GM12874 (cell line): ENCODE results near the gene CNTN1.

ENCODE experiments used
- TF ChIP-seq, protein P1 (sequence below): IDR thresholded peaks from 2 replicates; pipeline ENCODE4 v1.5.1; 2011; ENCODE audit warnings: low read depth, mild to moderate bottlenecking, control low read depth, low read length, moderate library complexity; ENCODE audit not compliant: insufficient read depth

Gene CNTN1

DNA sequence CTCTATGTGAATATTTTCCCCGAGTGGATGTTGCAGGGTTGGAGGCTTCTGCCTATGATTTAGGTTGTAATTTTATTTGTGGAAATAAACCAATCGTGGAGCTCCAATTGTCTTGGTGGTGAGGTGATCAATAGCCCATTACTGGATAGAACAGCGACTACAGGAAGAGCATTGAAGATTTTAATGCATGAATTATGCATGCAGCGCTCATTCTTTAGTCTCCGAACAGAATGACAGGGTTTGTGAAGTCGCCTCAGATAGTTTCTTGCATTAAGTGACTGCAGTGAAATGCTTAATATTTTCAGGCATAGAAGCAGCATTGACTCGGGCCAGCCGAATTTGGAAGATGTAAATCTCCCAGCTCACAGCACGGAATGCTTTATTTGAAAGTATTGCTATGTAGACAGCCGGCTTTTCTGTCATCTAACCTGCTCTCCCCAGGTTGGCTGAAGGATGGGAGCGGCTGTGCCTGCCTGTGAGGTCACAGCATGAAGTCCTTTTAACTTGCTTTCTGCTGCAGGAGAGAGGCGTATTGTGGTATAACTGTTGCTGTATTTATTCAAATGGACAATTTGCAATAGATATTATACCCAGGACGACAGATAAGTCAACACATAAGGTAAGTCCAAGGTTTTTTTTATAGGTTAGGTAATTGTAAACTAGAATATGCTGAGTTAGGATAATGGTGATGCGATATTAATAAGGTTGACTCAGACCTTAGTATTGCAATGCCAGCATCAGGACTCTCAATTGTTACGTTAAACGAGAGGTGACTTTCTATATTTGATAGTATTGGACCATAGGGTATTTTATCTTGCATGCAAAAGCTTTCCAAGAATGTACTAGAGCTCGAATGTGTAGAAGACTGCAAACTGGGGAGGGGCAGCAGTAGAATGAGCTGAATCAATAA lies 135.7 kb downstream of the CNTN1 start:
- TF ChIP-seq, protein P1, sequence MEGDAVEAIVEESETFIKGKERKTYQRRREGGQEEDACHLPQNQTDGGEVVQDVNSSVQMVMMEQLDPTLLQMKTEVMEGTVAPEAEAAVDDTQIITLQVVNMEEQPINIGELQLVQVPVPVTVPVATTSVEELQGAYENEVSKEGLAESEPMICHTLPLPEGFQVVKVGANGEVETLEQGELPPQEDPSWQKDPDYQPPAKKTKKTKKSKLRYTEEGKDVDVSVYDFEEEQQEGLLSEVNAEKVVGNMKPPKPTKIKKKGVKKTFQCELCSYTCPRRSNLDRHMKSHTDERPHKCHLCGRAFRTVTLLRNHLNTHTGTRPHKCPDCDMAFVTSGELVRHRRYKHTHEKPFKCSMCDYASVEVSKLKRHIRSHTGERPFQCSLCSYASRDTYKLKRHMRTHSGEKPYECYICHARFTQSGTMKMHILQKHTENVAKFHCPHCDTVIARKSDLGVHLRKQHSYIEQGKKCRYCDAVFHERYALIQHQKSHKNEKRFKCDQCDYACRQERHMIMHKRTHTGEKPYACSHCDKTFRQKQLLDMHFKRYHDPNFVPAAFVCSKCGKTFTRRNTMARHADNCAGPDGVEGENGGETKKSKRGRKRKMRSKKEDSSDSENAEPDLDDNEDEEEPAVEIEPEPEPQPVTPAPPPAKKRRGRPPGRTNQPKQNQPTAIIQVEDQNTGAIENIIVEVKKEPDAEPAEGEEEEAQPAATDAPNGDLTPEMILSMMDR, result no peak

GRCh38 chr12:40828593-40828990 lies 136.4 kb downstream of the CNTN1 start:
- TF ChIP-seq, protein P1, result no peak

DNA sequence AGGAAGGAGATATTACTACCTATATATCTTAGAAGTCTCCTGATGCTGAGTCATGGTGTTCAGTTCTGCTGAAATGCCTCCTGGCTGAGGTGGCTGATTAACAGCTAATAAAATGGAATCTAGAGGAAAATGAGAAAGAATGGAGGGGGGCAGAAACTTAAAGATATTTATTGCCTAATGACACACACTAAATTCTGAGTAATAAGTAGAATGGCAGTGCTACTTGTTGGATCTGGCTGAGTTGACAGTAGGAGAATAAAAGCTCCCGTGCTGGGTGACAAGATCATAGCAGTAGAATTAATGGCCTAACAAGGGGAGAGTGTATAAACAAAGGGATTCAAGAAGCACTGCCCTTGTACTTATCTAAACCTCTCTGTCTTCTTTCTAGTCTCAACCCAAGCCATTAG lies 137.5 kb downstream of the CNTN1 start:
- TF ChIP-seq, protein P1, result no peak

- TF ChIP-seq, protein P1, result no peak
These were observed 139.7 kb downstream of the CNTN1 start for GRCh38 chr12:40831916-40832315.

- TF ChIP-seq, protein P1, result no peak
These were observed 140.4 kb downstream of the CNTN1 start for GRCh38 chr12:40832668-40833067.

GRCh38 chr12:40833818-40834217 lies 141.6 kb downstream of the CNTN1 start:
- TF ChIP-seq, protein P1, result no peak

DNA sequence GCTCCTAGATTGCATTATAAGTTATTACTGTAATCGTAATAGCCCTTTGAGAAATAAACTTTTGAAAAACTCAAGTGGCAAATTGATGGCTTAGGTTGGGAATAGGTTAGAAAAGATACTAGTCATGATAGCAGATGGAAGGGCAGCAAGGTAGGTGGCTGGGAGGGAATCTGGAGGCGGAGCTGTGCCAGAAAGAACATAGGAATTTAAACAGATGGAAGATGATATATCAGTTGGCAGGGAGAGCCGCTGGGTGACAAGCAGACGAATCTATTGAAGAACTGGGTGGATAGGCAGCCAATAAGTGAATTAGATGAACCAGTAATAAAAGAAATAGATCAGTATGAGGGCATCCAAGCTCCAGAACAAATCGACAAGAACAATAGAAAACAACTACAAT lies 142.1 kb downstream of the CNTN1 start:
- TF ChIP-seq, protein P1, result no peak
